ENCODE results near the gene PAX8. TPM values are rescaled to one million over a fixed set of nuclear protein-coding genes. Genes with fewer than 3 reads are reported as not detected.

PAX8 gene
- total RNA-seq, 4 donors from 2014 or later = 2.8 to 23.9 (median 6.0) TPM

DNA sequence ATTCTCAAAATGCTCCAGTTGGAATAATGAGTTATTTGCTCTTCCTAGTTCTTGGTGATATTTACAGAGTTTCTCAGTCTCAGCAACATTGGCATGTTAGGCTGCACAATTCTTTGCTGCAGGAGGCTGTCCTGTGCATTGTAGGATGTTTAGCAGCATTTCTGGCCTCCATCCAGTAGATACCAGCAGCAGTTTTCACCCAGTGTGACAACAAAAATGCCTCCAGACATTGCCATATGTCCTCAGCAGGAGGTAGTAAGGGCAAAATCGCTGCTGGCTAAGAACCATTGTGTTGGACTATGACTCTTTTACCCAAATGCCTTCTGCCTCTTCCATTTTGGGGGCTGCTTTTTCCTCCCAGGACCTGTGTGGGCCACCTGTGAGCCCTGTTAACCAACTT lies 50.4 kb downstream of the PAX8 start:
- TF ChIP-seq, protein P1, sequence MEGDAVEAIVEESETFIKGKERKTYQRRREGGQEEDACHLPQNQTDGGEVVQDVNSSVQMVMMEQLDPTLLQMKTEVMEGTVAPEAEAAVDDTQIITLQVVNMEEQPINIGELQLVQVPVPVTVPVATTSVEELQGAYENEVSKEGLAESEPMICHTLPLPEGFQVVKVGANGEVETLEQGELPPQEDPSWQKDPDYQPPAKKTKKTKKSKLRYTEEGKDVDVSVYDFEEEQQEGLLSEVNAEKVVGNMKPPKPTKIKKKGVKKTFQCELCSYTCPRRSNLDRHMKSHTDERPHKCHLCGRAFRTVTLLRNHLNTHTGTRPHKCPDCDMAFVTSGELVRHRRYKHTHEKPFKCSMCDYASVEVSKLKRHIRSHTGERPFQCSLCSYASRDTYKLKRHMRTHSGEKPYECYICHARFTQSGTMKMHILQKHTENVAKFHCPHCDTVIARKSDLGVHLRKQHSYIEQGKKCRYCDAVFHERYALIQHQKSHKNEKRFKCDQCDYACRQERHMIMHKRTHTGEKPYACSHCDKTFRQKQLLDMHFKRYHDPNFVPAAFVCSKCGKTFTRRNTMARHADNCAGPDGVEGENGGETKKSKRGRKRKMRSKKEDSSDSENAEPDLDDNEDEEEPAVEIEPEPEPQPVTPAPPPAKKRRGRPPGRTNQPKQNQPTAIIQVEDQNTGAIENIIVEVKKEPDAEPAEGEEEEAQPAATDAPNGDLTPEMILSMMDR (IDR thresholded peaks at IDR 0.05) = no peak
- TF ChIP-seq POLR2A (IDR thresholded peaks at IDR 0.05) = no peak
- no peaks in the 10 kb centered on the region for H3K4me1 ChIP-seq
- intact Hi-C loops (cut with DNase I; ENCODE audit: low total_unique reads) = no loop called here

DNA sequence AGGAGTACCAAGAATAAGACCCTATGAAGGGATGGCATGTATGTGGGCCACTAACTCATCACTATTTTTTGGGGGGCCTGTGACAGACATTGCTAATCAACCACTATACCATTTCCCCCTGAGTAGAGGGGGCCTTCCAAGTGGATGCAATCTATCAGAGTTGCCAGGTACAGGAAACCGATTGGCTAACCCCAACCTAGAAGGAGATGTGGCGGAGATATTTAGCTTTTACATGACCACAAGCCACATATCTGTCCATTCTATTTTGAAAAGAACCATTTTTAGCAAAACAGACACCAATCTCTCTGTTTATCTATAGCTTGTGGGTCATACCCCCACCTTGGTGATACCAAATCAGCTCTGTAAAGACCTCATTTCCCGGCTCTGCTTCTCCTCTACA lies 51.0 kb downstream of the PAX8 start:
- Histone ChIP-seq H3K4me3 (no peak overlapping the region), H3K36me3 (no peaks in the 10 kb centered on the region)

More for the DNA sequence above, 50.4 kb downstream of the PAX8 start:
- DNase-seq = no peak
- Histone ChIP-seq H3K27ac (no peak overlapping the region), H3K9me3 (no peaks in the 10 kb centered on the region), H3K4me3 (no peak overlapping the region), H3K27me3 (no peaks in the 10 kb centered on the region), H3K36me3 (no peaks in the 10 kb centered on the region)

GRCh38 chr2:113227290-113227689 lies 51.4 kb downstream of the PAX8 start:
- Histone ChIP-seq H3K36me3 (no peaks in the 10 kb centered on the region), H3K4me1 (no peaks in the 10 kb centered on the region), H3K4me3 (no peak overlapping the region), H3K27ac (no peak overlapping the region), H3K9me3 (no peaks in the 10 kb centered on the region), H3K27me3 (no peaks in the 10 kb centered on the region)
- intact Hi-C loops (cut with DNase I; ENCODE audit: low total_unique reads) = no loop called here
- DNase-seq = no peak
- TF ChIP-seq, protein P1 (IDR thresholded peaks at IDR 0.05) = no peak

More for the DNA sequence above, 51.0 kb downstream of the PAX8 start:
- Histone ChIP-seq H3K9me3 (no peaks in the 10 kb centered on the region), H3K27me3 (no peaks in the 10 kb centered on the region), H3K4me1 (no peaks in the 10 kb centered on the region), H3K27ac (no peak overlapping the region)
- no peak for DNase-seq
- TF ChIP-seq POLR2A (IDR thresholded peaks at IDR 0.05) = no peak
- TF ChIP-seq, protein P1 (IDR thresholded peaks at IDR 0.05) = no peak
- intact Hi-C loops (cut with DNase I; ENCODE audit: low total_unique reads) = no loop called here

GRCh38 chr2:113226462-113226861 lies 52.3 kb downstream of the PAX8 start:
- Histone ChIP-seq H3K4me1 (no peaks in the 10 kb centered on the region), H3K9me3 (no peaks in the 10 kb centered on the region), H3K27ac (no peak overlapping the region), H3K27me3 (no peaks in the 10 kb centered on the region), H3K4me3 (no peak overlapping the region), H3K36me3 (no peaks in the 10 kb centered on the region)
- no peak for DNase-seq
- intact Hi-C loops (cut with DNase I; ENCODE audit: low total_unique reads) = no loop called here
- no peak for TF ChIP-seq POLR2A (IDR thresholded peaks at IDR 0.05)
- TF ChIP-seq, protein P1 (IDR thresholded peaks at IDR 0.05) = no peak

DNA sequence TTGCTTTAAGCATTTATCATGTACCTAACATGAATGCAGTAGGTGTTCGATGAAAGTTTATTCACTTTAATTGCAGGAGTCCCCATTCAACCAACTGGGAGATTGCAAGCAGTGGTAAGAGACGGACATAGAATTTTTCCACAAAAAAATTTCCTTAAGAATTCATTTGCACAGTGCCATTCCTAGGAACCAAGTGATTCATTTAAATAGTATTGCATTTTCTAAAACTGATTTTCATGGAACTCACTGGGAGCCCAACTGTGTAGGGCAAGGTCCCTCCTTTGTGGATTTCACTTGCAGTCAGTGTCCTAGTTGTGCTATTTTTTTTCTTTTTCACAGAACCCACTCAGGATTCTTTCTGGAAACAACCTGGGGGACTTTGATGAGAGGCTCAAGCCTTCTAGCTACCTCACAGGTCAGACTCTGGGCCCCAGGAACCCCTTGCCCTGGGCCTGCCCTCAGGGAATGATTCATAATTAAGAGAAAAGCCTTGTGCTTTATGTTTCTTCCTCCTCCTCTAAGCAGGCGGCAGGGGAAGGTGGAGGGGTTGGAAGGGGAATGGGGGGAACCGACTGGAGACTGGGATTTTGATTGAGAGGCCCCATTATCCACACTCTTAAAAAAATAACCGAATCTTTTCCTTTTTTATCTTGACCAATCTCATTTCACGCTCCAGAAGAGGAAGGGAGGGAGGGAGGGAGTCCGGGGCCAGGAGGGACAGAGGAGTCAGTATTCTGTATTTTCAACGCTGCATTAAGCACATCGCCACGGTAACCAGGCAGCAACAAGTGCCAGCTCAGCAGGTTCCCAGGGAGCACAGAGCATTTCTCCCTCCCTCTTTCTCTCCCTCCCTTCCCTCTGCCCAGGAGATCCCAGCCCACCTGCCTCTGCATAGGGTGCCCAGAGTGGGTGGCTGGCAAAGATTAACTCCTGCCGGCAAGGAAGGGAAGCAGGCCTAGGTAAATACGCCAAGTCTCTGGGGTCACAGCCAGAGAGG lies 53.2 kb downstream of the PAX8 start:
- no peak overlapping the region for H3K4me3 ChIP-seq
- H3K36me3 ChIP-seq = no peaks in the 10 kb centered on the region
- TF ChIP-seq, protein P1 (IDR thresholded peaks at IDR 0.05) = no peak
- TF ChIP-seq POLR2A (IDR thresholded peaks at IDR 0.05) = no peak
- no peak overlapping the region for H3K27ac ChIP-seq
- no peak for DNase-seq
- H3K4me1 ChIP-seq = no peaks in the 10 kb centered on the region
- H3K27me3 ChIP-seq = no peaks in the 10 kb centered on the region
- intact Hi-C loops (cut with DNase I; ENCODE audit: low total_unique reads) = no loop called here
- no peaks in the 10 kb centered on the region for H3K9me3 ChIP-seq
